Astrocyte of the cerebellum (primary cell): ENCODE results near the gene HCFC1.
"Not testable (repeated sequence)": the region's sequence is repeated elsewhere in the genome, so short reads cannot be mapped to it uniquely, and the experiment has no call there.

Source experiments
- DNase-seq: peaks from one replicate; pipeline ENCODE4 v3.0.0-alpha.2; 2011; ENCODE audit warnings: low read depth
- H3K4me3 ChIP-seq: 2 replicates; pipeline ENCODE4 v1.5.1; 2011; ENCODE audit warnings: mild to moderate bottlenecking, low read depth, low read length, moderate library complexity
- in situ Hi-C: cut with HindIII; loops from 2 replicates; pipeline ENCODE4 v1.10.0; 2017; ENCODE audit warnings: low sequenced_read_pairs
- TF ChIP-seq, protein P1 (sequence below): IDR thresholded peaks from 2 replicates; pipeline ENCODE4 v1.5.1; 2012; ENCODE audit warnings: low read length, low read depth, moderate library complexity, mild to moderate bottlenecking; ENCODE audit errors: missing control alignments

HCFC1 gene

DNA sequence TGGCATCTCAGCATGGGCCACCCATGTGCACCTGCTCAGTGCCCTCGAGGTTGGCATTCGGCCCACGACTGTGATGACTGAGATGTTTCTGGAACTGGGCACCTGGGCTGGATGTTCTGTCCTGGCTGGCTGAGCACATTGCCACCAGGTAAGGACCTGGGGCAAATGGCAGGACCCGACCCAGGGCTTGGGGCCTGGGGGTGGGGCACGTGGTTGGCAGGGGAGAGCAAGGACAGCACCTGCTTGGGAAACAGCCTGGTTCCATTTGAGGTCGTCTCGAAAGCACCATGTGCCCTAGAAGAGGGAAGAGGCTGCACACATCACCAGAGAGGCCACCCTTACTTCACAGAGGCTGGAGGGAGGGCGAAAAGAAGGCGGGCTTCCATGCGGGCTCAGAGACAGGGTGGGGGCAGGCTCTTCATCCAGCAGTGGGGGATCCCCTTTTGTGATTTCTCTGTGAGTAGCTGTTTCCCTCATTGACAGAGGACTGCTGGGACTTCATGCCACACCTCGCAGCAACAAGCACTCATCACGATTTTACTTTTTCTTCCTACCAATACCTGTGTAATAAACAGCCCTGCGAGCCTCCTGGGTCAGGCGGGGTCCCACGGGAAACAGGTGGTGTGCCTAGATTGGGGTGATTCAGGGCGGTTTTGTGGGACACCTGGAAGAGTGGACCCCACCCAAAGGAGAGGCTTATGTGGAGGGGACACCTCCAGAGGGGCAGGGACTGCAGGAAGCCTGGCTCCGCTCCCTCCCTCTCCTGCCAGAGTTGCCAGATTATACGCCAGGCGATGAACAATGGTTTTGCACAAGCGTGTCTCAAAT, 12.9 kb upstream of the HCFC1 start:
- no peak for DNase-seq
- TF ChIP-seq, protein P1, sequence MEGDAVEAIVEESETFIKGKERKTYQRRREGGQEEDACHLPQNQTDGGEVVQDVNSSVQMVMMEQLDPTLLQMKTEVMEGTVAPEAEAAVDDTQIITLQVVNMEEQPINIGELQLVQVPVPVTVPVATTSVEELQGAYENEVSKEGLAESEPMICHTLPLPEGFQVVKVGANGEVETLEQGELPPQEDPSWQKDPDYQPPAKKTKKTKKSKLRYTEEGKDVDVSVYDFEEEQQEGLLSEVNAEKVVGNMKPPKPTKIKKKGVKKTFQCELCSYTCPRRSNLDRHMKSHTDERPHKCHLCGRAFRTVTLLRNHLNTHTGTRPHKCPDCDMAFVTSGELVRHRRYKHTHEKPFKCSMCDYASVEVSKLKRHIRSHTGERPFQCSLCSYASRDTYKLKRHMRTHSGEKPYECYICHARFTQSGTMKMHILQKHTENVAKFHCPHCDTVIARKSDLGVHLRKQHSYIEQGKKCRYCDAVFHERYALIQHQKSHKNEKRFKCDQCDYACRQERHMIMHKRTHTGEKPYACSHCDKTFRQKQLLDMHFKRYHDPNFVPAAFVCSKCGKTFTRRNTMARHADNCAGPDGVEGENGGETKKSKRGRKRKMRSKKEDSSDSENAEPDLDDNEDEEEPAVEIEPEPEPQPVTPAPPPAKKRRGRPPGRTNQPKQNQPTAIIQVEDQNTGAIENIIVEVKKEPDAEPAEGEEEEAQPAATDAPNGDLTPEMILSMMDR, result no peak
- in situ Hi-C loops, result no loop called here
- no peak overlapping the region for H3K4me3 ChIP-seq

- H3K4me3 ChIP-seq, result no peak overlapping the region
- in situ Hi-C loops, result no loop called here
- TF ChIP-seq, protein P1, result no peak
- DNase-seq, result no peak
Observed at GRCh38 chrX:153983321-153983801, 11.7 kb upstream of the HCFC1 start.

GRCh38 chrX:153981771-153982533, 10.3 kb upstream of the HCFC1 start:
- no peak overlapping the region for H3K4me3 ChIP-seq
- in situ Hi-C loops, result no loop called here
- TF ChIP-seq, protein P1, result no peak
- no peak for DNase-seq

DNA sequence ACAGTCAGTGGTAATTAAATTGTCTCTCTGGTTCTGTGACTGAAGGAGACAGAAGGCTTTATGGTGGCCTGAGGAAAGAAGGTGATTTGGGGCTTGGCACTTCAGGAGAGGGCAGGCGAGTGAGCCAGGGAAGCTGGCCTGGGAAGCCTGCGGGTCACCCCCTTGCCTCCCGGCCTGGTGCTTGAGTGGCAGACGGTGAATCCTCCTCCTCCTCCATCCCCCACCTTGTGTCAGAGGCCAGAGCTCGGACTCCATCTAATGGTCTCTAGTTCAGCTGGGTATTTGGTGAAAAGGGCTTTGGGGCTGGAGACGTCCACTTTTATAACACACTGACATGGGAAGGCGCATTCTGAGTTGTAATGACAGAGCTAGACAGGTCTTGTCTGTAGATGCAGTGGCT, 9.6 kb upstream of the HCFC1 start:
- no peak overlapping the region for H3K4me3 ChIP-seq
- in situ Hi-C loops, result no loop called here
- TF ChIP-seq, protein P1, result no peak
- DNase-seq, result no peak

DNA sequence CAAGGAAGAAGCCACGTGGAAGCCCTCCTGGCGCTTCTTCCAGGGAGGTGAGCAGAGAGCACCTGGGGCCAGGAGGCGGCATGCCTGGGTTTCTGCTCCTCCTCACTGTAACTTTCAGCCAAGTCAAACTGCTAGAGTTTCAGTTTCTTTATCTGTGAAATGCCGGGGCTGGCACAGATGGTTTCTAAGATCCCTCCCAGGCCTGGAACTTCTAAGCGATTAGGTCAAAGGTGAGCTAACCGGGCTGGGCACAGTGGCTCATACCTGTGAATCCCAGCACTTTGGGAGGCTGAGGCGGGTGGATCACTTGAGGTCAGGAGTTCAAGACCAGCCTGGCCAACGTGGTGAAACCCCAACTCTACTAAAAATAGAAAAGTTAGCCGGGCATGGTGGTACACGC, 8.8 kb upstream of the HCFC1 start:
- in situ Hi-C loops, result not testable (repeated sequence)

DNA sequence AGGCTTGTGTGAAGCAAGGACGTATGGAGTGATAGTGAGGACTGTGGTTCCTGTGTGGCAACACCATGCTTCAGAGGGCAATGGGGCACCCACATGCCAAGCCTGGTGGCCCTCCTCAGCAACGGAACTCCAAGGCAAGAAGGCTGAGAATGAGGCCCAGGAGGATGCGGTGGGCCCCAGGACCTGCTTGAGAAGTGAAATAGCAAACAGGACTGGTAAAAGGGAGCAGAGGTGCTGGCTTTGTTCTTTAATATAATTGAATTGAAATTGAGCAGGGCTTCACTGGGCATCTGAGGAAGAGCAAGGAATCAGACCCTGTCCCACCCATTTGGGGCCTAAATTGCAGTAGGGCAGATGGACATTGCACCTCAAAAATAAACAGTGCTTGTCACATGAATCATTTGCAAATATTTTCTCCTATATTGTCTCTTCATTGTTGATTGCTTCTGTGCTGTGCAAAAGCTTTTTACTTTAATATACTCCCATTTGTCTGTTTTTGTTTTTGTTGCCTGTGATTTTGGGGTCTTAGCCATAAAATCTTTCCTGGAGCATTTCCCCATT, 3.2 kb upstream of the HCFC1 start:
- TF ChIP-seq, protein P1, result no peak
- no peak for DNase-seq
- H3K4me3 ChIP-seq, result no peak overlapping the region
- in situ Hi-C loops, result no loop called here

More for the DNA sequence above, 8.8 kb upstream of the HCFC1 start:
- H3K4me3 ChIP-seq, DNase-seq: not testable (repeated sequence)
